KBM-7 (cell line): ENCODE results near the gene ZNF664.

ENCODE experiments used
- DNase-seq: peaks from one replicate; pipeline ENCODE4 v3.0.0-alpha.2; 2015
- in situ Hi-C: fragments of 300-500 bp; cut with MboI; formaldehyde crosslinking; loops from 2 replicates; pipeline ENCODE4 v1.14.3; 2020; ENCODE audit warnings: low sequenced_read_pairs, low pct_unique_long_range_greater_than_20kb, mixed read lengths

Gene ZNF664

GRCh38 chr12:124021007-124021406, 48.0 kb downstream of the ZNF664 start:
- DNase-seq = no peak
- in situ Hi-C loops = loop anchor here (10.0 kb wide), 1 partner anchor 744 kb away; no protein-coding TSS in a partner anchor

DNA sequence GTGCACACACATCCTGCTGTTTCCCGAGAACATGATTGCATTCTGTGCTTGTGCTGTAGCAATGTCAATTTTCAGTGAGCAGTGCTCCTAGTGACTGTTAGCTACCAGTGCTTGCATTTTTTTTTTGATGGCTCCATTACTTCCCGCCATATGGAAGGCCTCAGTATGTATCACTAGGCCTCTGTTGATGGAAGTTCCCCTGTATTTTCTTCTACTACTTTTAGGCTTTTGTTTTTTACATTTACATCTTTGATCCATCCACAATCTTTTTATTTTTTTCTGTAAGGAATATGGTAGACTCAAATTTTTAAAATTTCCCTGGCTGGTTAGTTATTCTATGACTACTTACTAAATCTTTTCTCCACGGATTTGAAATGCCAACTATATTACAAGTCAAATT, 49.1 kb downstream of the ZNF664 start:
- in situ Hi-C loops = loop anchor here (10.0 kb wide), 1 partner anchor 743 kb away; no protein-coding TSS in a partner anchor
- no peak for DNase-seq

- in situ Hi-C loops = loop anchor here (10.0 kb wide), 1 partner anchor 741 kb away; no protein-coding TSS in a partner anchor
- DNase-seq = peak; percentile 94
Measured at GRCh38 chr12:124024263-124024678, 51.3 kb downstream of the ZNF664 start.

DNA sequence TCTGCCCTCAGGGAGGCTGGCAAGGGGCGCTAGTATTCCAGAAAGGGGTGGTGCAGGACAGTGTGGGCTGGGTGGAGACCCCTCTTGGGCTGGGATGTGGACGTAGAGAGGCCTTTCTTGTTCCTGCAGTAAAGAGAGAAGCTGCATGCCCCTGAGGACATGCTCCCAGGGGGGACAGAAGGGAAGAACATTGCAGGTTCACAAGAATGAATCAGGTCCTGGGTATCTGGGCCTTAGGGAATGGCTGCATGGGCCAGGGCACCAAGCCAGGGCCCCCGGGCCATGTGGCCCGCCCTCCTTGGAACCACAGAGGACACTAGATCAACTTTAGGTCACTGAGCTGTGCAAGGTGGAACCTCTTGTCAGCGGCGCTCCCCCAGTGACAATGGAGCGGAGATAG, 51.8 kb downstream of the ZNF664 start:
- no peak for DNase-seq
- in situ Hi-C loops = loop anchor here (10.0 kb wide), 1 partner anchor 740 kb away; no protein-coding TSS in a partner anchor

DNA sequence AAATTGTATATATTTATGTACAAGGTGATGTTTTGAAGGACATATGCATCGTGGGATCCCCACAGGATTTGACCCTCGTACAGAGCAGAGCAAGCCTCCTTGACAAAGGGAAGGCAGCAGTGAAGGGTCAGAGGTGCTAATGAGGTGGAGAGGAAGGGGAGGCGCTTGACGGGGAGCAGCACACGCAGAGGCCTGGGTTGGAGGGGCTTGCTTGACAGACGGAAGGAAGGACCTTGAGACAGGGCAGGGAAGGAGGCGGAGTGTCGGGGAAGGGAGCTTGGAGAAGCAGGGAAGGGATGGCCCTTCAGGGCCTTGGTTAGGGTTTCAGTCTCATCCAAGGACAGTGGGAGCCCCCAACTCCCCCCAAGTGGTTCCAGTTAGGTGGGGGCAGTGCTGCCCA, 52.6 kb downstream of the ZNF664 start:
- in situ Hi-C loops = loop anchor here (10.0 kb wide), 1 partner anchor 739 kb away; no protein-coding TSS in a partner anchor
- DNase-seq = no peak

DNA sequence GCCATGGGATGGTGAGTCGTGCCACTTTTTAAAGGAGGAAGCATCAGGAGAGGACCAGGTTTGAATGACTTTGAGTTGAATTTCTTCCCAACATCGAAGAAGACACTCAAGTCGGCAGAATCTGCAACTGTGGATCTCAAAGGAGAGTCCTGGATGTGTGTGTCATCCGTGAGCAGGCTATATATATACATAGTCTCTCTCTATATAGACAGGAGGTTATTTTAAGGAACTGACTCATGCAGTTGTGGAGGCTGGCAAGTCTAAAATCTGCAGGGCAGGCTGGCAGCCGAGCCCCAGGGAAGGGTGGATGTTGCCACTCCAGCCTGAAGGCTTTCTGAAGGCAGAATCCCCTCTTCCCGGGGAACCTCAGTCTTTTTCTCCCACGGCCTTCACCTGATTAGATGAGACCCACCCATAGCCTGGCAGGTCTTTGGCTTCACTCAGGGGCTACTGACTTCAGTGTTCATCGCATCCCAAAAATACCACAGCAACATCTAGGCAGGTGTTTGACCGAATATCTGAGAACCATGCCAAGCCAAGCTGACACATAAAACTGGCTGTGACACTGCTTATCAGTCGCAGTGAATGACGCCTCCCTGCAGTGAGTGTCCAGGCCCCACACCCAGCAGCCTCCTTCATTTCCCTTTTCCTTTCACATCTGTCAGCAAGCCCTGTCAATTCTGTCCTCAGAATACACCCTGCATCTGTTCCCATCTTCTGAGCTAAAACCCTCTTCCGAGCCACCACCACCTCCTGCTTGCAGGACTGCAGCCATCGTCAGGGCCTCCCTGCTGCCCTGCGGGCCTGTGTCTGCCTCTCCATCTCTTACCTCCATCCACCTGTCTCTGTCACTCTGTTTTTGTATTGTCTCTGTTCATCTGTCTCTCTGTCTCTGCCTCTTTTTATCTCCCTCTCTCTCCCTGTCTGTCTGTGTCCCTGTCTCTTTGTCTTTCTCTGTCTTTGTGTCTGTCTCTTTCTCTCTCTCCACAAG, 54.0 kb downstream of the ZNF664 start:
- in situ Hi-C loops = loop anchor here (10.0 kb wide), 1 partner anchor 738 kb away; no protein-coding TSS in a partner anchor
- peak; percentile 71 for DNase-seq

DNA sequence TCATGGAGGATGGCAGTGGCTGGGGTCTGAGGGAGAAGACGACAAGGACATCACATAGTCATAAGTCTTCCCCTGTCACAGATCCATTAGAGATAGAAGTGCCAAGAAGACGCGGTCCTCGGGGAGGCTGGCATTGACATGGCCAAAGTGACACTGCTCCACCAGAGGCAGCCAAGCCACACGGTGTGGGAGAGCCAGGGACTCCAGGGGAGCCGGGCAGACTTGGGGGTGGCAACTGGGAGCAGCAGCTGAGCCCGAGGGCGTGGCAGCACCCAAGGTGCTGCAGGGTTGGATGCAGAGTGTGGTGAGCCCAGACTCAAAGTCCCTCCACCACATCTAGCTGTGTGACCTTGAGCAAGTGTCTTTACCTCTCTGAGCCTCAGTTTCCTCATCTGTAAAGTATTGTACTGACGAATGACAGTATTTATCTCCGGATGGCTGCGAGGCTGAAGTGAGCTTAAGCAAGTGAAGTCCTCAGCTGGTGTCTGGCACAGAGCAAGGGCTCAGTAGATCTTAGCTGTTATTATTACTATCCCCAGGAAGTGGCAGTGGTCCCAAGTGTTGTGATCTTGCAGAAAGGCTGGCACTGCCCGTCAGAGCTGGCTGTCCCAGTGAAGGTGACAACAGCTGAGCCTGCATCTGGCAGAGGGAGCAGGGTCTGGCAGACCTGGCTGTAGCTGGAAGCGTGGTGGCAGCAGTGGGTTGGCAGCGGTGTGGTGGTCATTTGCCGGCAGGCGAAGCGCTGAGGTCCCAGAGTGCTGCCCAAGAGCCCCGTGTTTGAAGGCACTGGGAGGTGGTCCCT, 54.9 kb downstream of the ZNF664 start:
- in situ Hi-C loops = loop anchor here (10.0 kb wide), 1 partner anchor 737 kb away; no protein-coding TSS in a partner anchor
- no peak for DNase-seq

DNA sequence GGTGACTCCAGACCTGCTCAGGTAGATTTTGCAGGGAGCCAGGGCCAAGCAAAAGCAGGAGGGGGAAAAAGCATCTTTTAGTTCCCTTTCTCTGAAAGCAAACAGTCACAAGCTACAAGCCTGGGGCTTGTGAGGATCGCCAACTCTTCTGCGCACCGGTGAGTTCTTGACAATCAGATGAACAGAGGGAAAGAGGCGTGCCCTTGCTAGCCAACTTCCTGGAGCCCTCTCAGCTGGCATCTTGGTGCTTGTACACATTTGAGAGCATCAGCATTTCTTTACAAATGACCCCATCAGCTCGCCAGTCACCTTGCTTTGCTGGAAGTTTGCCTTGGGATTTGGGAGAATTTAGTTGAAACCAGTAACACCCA, 55.5 kb downstream of the ZNF664 start:
- DNase-seq = no peak
- in situ Hi-C loops = loop anchor here (10.0 kb wide), 1 partner anchor 736 kb away; no protein-coding TSS in a partner anchor

DNA sequence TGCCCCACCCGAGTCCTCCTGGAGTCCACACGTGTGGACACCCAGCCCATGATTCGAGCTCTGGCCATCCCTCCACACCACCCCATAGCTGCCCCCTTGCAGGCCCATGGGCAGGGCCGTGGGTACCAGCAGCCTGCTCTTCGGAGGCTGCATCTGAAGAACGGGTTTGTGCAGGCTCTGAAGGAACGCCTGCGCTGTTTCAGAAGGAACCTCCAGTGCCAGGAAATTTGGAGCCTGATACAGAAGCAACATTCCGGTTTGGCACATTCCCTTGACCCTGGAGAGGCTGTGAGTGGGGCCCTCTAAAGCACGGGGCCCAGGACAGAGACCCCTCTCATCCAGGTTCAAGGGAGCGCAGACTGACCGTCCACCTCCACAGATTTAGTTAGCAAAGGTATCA, 57.0 kb downstream of the ZNF664 start:
- no peak for DNase-seq
- in situ Hi-C loops = no loop called here

GRCh38 chr12:124030510-124030909, 57.5 kb downstream of the ZNF664 start:
- in situ Hi-C loops = no loop called here
- DNase-seq = no peak

DNA sequence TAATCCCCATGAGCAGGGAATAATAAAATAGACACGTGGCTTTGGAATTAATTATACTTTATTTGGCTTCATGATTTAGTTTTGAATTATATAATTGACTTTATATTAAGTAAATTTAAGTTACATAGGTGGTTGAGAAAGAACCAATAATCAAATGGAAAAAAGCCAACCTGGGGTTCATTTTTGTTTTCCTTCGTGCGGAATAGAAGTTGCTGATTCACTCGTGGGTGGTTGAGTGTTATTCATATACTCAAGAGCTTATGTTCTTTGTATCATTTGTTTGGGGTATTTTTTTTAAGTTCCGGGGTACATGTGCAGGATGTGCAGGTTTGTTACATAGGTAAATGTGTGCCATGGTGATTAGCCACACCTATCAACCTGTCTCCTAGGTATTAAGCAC, 58.0 kb downstream of the ZNF664 start:
- no peak for DNase-seq
- in situ Hi-C loops = no loop called here

GRCh38 chr12:124032265-124032886, 59.4 kb downstream of the ZNF664 start:
- in situ Hi-C loops = no loop called here
- DNase-seq = peak; percentile 78

DNA sequence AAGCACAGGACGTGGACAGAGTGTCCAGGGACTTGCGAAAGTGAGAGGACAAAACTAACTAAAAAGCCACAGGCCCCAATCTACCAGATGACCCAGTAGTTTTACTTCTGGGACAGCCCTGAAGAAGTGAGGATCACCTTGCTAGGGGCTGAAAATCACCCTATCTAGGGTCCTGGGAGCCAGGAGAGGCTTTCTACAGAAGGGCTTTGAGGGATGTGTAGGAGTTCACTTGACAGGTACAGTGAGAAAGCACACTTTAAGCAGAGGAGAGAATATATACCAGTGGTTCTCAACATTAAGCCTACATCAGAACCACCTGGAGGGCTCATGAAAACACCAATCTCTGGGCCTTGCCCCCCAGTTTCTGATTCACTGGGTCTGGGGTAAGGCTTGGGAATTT, 60.8 kb downstream of the ZNF664 start:
- in situ Hi-C loops = no loop called here
- DNase-seq = no peak

DNA sequence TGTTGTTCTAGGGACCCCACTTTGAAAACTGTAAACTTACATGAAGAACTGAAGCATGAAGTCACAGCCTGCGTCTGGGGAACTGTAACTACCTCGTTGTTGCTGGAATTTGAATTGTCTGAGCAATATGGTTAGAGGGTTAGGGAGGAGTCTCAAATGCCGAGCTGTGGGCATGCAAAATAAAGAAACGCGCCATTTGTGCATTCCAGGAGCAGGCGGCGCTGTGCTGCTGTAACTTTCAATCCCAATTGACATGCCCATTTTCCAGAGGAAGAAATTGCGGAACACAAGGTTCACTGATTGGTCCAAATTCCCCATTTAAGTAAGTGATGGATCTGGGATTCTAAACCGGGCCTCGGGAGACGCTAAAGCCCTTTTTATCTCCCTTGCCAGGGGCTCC, 61.3 kb downstream of the ZNF664 start:
- in situ Hi-C loops = no loop called here
- DNase-seq = no peak

DNA sequence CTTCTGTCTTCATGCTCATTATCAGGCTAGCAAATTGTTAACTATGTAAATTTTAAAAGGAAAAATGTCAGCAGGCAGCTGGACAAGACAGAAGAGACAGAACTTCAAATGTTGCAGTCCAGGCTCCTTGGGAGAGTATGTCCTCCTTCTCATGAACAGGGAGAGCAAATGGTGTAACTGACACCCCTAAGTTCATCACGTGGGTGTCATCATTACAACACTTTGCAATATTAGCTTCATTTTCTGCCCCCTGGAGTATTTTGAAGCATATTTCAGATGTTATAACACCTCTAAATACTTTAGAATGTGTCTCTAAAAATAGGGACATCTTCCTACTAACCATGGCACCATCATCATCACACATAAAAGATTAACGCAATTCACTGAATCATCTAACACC, 62.1 kb downstream of the ZNF664 start:
- no peak for DNase-seq
- in situ Hi-C loops = no loop called here

DNA sequence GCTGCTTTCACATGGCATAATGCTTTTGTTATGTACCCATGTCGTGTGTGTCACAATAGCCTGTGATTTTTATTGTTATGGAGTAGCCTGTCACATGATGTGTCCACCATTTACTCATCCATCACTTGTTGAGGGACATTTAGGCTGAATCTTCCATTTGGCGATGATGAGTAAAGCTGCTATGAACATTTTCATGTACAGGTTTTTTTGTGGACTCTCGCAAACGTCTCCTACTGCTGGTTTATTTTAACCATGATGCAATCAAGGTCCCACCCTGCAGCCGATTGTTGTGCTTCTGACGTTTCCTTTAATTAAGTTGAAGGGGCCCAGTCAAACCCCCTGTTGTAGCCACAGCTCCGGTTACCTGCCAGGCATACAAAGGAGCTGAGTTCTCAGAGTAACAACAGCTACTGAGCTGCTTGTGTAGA, 63.2 kb downstream of the ZNF664 start:
- in situ Hi-C loops = no loop called here
- no peak for DNase-seq

GRCh38 chr12:124036657-124037109, 63.7 kb downstream of the ZNF664 start:
- in situ Hi-C loops = no loop called here
- peak; percentile 62 for DNase-seq

DNA sequence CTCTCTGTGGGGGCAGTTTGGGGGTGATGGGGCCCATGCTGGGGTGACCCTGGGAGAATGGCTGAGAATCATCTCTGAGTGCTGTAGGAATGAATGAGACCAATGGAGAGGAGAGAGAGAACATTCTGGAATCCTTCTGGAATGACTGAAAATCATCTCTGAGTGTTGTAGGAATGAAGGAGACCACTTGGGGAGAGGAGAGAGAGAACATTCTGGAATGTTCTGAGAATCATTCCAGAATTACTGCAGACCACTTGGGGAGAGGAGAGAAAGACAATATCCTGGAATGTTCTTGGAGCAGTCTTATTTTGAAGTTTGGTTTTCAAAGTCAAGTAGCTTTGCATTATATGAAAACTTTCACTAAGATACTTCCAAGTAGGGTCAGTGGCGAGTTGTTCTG, 64.3 kb downstream of the ZNF664 start:
- in situ Hi-C loops = no loop called here

GRCh38 chr12:124039276-124039675, 66.3 kb downstream of the ZNF664 start:
- in situ Hi-C loops = no loop called here
- DNase-seq = no peak

More for the DNA sequence above, 64.3 kb downstream of the ZNF664 start:
- no peak for DNase-seq
